GM19351 (cell line): ENCODE results near the gene ZBP1.

Experiments used
- ATAC-seq: cut with Tn5 transposase; IDR thresholded peaks from one replicate; pipeline ENCODE4 v1.9.1; 2021; ENCODE audit warnings: mild to moderate bottlenecking, moderate library complexity; ENCODE audit not compliant: unreplicated experiment

The ZBP1 gene, protein sequence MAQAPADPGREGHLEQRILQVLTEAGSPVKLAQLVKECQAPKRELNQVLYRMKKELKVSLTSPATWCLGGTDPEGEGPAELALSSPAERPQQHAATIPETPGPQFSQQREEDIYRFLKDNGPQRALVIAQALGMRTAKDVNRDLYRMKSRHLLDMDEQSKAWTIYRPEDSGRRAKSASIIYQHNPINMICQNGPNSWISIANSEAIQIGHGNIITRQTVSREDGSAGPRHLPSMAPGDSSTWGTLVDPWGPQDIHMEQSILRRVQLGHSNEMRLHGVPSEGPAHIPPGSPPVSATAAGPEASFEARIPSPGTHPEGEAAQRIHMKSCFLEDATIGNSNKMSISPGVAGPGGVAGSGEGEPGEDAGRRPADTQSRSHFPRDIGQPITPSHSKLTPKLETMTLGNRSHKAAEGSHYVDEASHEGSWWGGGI

DNA sequence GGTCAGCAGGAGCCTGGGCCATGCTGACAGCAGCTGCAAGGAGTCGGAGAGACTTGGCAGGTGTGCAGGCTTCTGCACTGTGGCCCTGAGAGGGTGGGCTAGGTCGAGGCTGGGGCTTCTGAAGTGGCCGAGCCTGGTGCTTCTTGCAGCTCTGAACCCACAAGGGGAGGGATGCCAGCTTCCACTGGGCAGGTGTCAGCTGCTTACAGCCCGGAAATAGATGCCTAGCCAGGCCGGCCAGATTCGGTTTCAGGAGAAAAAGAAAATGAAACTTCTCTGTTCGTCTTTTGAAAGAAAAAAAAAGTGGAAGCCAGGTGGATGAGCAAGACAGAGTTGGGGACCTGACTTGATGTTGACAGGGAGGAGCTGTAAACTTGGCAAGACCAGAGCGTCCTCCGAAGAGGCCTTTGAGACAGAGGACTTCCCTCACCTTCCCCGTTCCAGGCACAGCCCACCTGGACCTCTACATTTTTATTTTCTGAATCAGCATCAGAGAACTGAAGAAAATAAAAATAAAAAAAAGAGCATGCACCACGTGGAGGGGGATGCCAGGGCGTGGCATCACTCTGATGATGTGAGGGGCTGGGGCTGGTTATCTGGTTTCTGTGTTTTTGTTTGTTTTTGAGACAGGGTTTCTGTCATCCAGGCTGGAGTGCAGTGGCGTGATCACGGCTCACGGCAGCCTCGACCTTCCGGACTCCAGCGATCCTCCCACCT lies at the start of gene ZBP1:
ZBP1 (minus strand) TSS at position 153 of the 717 bp plus-strand sequence; CDS start at position 22, 131 bp downstream.
- ATAC-seq, result peak; percentile 47

DNA sequence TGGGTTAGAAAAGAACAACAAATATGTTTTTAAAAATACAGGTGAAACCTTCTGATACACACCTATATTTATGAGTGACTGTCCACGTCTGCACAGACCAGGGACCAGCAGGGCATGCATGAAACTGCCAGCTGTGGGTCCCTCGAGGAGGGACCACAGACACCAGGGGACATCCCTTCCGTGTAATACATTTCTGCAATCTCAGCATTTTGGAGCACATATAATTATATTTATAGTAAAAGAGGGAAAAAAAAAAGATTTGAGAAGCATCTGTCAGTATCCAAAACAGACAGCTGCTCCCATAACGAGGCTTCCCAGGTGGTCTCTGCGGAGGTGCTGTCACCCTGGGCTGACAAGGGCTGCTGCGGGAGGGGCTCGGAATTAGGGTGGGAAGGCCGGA lies 49.4 kb upstream of the ZBP1 start:
- ATAC-seq, result no peak

DNA sequence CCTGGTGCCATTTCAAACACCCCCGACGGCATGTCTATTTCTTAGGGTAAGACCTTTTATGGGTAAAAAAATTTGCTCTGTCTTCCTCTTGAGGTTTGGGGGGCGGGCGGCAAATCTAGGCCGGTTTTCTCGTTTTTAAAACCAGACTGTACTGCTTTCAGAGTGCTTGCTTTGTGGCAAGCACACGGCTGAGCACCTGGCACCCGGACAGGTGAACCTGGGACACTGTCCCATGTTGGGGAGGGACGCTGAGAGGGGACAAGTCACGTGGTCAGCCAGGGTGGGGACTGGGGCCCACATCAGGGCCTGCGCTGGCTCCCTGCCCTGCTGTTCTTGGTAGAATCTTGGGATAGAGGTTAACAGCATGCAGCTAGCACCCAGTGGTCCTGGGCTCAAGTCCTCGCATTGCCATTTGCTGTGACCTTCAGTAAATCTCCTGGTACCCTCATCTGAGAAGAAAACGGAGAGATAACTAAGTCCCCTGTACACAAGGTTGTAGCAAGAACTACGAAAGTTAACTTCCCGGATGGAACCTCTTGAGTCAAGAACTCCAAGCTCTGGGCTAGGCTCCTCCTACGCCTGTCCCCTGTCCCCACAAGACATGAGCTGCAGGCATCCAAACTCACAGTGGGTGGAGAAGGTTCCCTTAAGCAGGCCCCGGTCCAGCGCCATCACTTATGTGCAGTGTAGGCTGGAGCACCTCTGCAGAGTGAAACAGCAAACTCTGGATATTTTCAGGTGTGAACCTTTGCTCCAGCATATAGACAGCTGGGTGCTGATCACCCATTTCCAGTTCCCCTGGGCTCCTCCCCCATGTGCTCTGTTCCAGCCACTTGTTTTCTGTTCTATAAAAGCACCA lies 47.9 kb upstream of the ZBP1 start:
- no peak for ATAC-seq

DNA sequence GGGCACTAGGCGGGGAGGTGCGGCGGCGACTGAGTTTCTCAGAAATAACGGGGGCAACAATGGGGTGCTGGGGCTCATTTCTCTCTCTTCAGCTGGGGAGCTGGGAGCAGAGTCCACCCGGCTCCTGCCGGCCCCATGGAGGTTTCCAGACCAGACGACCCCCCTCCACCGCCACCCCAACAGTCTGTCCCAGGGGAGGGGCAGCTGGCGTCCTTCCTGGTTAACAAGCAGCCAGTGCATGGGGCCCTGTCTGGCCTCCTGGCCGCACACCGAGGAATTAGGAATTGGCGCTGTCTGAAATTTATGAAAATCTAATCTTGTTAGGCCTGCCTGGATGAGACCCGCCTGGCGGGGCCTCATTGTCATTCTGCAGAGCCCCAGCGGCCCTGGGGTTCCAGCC lies 47.2 kb upstream of the ZBP1 start:
- no peak for ATAC-seq

DNA sequence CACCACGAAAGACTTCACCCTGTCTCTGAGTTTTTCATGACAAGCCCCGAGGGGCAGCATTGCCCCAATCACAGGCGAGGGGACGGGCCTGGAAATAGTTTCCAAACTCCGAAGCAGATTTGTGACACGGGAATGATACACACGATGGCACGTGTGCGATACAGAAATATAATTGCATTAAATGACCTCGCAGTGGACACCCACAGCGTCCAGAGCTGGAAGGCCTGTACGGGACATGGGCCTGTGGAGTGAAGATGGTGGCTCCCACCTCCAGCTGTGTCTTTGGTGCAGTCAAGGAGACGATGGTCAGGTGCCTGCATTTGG lies 46.6 kb upstream of the ZBP1 start:
- ATAC-seq, result no peak

DNA sequence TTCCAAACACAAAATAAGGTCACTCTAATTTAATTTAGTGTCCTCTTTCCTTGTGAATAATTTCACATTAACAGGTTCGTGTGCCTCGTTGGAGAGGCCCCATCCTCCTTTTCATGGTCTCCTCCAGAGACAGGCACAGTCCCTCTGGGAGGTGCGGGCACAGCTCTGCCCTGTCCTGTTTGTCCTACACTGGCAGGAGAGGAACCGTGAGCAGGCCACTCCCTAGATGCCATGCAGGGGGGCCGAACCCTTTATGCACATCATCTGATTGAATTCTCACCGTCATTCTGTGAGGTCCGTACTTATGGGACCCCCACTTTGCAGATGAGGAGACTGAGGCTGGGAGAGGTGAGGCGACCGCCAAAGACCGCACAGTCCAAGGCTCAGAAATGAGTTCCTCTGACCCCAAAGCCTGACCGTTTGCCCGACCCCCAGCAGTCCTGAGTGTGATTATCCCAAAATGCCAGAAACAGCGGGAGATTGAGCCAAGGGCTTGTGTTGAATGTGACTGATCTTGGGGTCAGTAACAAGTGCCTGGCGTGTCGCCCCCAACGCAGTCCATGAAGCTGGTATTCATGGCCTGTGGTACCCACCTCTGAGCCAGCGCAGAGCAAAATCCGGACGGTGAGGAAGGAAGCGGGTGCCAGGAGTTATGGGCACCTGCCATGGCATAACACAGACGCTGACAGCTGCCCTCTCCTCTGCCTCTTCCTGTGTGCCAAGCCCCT lies 46.0 kb upstream of the ZBP1 start:
- ATAC-seq, result no peak

DNA sequence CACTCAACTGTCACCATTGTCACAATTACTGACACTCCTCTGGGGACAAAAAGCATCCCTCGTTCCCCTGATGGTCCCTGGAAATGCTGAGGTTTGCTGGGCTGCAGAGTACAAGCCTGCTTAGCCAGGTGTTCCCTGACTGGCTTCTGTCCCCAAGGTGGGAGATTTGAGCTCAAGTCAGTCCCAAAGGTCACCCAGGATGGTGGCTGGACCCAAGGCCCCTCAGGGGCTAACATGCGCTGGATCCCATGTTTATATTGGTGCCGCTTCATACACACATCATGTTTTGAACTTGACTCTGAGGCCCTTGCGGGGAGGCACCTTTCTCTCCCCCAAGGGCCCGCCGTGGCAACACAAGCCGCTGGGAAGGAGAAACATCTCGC lies 45.4 kb upstream of the ZBP1 start:
- no peak for ATAC-seq

DNA sequence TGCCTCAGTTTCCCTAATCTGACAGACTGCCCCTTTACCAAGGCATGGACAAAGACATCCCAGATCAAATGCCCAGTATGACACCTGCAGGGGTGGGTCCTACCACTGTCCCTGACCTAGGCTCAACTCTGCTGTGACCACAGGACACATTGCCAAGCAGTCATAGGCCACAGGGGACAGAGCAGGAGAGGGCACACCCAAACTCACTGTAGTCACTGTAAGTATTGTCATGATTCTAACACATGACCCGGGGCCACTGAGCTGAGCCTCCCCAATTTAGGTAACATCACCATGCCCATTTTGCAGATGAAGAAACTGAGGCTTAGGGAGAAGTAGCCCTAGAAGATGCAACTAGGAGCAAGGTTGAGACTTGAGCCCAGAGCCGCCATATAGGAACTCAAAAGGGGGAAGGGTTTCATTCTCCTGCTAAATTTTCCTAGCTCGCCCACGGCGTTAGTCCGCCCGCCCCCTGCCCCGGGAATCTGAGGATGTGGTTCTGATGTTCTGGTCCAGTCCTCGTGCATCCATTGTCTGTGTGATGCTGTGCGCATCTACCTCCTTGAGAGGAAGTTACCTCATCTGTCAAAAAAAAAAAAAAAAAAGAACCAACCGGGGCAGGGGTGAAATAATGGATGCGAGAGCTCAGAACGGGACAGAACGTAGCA lies 44.8 kb upstream of the ZBP1 start:
- ATAC-seq, result no peak

DNA sequence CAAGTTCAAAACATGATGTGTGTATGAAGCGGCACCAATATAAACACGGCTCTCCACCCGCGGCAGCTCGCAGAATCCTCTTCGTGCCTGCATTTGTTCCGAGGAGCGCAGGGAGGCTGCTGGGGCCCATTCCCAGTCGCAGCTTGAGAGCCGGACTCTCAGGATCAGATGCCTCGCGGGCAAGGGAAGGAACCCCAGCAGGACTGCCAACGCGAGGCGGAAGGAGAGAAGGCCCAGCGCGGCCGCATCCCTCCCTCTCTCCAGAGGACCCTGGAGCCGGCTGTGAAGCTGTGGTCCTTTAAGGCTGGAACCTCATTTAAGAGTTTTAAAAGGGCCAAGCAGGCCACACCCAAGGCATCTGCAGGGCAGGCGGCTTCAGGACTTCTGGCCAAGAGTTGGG lies 44.2 kb upstream of the ZBP1 start:
- ATAC-seq, result no peak

DNA sequence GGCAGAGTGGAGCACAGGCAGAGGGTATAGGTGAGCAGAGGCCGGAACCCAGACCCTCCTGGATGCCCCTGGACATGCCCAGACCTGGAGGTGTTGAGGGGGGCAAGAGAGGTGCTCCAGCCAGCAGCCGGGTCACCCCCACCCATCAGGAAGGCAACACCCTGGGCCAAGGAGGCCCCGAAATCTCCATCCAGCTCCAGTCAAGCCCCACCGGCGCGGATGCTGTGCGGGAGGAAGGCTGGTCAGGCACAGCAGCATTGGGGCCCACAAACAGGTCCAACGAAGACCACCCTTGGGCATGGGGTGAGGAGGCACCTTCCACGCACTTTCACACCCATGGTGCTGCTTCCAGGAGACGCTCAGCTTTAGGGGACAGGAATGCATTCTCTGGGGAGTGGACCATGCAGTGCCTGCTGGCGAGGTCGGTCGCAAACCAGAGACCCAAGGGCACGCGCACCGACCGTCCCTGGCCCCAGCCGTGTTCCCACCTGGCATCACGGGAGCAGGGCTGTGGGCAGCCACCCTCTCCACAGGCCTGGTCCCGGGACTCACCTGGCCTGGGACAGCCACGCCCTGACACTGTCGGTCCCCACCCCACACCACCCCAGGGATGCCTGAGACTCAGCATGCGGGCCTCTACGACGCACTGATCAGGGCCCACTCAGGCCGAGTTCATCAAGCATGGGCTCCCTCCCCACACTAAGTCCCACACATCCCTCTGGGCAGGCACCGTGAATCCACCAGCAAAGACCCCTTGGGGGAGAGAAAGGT lies 43.6 kb upstream of the ZBP1 start:
- ATAC-seq, result no peak

DNA sequence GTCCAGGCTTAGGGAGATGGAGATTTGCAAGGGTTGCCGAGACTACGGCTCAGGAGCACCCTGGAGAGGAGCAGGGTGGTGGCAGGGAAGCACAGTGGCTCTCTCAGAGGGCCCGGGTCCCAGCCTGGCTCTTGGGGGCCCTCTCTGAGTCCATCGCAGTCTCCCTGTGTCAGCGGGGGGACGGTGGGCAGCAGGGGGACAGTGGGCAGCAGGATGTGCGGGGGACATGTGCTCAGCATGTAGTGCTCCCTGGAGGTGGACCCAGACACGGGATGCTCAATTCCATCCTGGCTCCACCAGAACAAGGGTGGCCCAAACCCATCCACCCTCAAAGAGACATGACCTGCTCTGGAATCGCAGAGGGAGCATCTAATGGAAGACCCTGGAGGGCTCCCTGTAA lies 43.0 kb upstream of the ZBP1 start:
- ATAC-seq, result no peak

DNA sequence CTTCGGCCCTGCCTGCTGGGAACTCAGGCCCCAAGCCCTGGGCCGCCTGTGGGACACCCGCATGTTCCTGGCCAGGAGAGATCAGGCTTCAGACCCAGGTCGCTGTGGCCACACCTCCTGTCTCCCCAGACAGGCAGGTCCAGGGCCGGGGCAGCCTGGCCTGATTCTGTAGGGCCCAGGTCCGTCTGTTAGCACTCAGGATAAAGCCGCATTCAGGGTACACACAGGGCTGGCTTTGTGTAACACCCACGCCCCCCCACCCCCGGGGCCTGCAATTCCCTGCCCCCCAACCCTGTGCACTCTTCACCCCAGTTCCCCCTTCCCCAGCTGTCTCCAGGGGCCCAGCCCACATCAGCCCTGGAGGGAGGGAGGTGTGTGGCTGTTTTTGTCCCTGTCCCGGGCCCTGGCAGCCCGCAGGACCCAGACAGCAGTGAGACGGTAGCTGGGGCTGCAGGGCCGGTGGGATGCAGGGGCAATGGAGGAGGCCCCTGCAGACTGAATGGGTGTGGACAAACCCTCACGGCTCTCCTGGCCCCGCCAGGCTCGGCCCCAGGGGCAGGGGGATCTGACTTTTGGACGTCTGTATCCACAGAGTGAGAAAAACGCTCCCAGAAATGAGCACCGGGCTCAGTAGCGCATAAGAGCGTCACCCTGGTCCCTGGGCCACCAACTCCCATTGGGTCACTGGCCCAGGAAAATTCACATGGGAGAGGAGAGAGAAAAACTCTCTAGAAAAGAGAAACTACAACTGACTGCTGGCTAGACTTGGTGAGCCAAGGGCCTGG lies 42.4 kb upstream of the ZBP1 start:
- ATAC-seq, result no peak

DNA sequence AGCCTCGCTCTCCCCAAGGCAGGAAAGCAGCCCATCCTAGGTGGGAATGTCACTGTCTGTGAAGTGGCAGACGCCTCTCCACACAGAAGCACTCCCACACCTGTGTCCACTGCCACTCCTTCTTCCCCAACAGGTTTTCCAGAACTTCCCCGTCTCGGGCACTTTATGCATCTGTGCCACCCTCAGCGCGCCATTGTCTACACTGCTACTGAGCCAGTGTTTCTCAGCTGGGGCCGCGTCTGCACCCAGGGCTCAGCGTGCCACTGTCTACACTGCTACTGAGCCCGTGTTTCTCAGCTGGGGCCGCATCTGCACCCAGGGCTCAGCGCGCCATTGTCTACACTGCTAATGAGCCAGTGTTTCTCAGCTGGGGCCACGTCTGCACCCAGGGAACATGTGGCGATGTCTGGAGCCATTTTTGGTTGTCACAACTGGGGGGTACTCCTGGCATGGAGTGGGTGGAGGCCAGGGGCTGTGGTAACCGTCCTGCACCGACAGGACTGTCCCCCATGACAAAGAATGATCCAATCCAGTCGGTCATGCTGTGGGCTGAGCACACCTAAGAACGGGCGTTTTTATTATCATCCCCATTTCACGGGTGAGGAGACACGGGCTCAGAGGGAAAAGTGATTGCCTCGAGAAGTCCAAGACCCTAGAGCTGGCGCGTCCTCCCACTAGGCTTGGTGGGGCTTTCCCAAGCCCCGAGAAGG lies 41.7 kb upstream of the ZBP1 start:
- no peak for ATAC-seq

DNA sequence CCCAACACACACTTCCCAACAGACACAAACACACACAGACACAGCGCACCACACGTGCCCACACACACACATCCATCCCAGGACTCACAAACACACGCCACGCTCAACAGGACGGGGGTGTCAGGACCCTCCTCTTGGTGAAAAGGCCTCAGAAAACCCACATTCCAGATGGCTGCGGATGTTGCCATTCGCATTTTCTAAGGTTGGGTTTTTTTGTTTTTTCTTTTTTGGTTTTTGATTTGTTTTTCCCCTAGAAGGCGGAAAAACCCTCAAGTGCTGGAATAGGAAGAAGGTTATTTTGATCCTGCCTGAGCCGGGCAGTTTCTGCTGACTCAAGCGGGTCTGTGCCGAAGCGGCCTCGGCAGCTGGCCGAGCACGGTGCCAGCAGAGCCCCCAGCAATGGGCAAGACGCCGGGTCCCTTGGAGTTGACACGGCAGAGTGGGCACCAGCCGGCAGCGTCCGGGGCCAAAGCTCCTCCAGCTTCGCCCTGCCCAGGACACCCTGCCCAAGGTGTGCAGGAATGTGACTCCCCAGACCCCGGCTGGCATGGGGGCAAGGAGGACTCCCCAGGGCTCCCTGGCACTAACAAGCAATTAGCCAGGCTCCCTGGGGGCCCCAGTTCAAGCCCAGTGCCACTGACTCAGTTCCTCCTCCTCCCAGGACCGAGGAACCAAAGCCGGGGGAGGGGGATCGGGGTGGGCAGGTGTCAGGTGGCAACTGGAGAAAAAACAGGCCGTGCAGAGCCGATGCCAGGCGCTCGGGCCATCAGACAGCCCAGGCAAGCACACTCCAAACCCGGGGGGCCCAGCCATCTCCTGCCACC lies 40.9 kb upstream of the ZBP1 start:
- ATAC-seq, result no peak

DNA sequence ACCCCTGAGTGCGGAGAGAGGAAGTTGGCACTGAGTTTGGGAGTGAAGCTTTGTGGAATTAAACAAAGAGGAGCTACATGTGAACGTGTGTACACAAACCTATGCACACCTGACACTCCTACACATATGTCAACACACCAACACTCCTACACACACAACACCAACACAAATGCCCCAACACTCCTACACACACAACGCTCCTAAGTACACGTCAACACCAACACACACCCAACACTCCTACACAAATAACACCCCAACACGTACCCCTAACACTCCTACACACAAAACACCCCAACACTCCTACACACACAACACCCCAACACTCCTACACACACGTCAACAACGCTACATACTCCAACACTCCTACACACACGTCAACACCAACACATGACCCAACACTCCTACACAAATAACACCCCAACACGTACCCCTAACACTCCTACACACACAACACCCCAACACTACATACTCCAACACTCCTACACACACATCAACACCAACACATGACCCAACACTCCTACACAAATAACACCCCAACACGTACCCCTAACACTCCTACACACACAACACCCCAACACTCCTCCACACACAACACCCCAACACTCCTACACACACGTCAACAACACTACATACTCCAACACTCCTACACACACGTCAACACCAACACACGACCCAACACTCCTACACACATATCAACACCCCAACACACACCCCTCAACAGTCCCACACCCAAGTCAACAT lies 40.1 kb upstream of the ZBP1 start:
- ATAC-seq, result no peak

DNA sequence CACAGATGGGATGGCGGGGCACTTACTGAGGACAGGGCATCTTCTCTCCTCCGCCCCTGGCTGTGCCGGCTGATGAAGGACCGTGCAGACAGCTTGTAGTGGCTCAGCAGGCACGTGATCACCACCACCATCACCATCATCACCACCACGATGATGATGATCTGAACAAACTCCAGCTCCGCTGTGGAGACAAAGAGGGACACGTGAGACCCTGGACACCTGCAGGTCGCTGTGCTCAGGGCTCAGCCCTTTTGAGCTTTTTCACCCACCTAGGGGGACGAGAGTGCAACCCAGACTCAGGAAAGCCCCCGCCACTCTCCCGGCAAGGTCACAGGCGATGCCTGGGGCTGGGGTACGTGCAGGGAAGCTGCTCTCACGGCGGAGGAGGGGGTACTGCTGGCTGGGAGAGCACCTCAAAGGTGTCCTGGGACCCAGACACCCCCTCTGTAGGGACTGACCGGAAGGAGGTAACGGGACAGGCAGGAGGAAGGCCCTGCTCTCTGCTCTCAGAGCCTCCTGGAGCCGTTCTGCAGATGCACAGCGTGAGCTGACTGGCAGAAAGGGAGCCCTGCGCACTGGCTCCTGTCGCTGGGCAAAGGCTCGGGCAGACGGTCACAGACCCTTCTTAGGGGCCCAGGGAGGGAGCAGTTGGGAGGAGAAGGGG lies 39.4 kb upstream of the ZBP1 start:
- ATAC-seq, result no peak
